K562 (cell line): ENCODE measurements around the gene MGAT4B. TPM values are rescaled to one million over a fixed set of nuclear protein-coding genes. Genes with fewer than 3 reads are reported as not detected.

ENCODE experiments used
- ARNT ChIP-seq, 2 experiments: fragments of 450-650 bp; IDR thresholded peaks; 2 replicates each; pipeline ENCODE4 v1.6.1; 2016; ENCODE audit warnings: mild to moderate bottlenecking in 1 of 2
- ASH1L ChIP-seq: fragments of 450-650 bp; IDR thresholded peaks from 2 replicates; pipeline ENCODE4 v1.6.1; 2018; ENCODE audit warnings: borderline replicate concordance, mild to moderate bottlenecking, low read depth; ENCODE audit not compliant: partially characterized antibody
- BHLHE40 ChIP-seq: IDR thresholded peaks from 2 replicates; pipeline ENCODE4 v1.6.1; 2011; ENCODE audit warnings: low read length, improper control_type of control experiment
- BMI1 ChIP-seq: fragments of 150-350 bp; IDR thresholded peaks from 2 replicates; pipeline ENCODE4 v1.6.1; 2014; ENCODE audit warnings: low read length
- ETS2 ChIP-seq: IDR thresholded peaks from 2 replicates; pipeline ENCODE4 v1.6.1; 2016; ENCODE audit warnings: borderline replicate concordance, missing genetic modification characterization, mild to moderate bottlenecking, moderate library complexity, missing compliant biosample characterization; ENCODE audit not compliant: poor library complexity, severe bottlenecking
- FUS ChIP-seq: fragments of 200-400 bp; formaldehyde crosslinking; optimal IDR thresholded peaks from 2 replicates; pipeline ENCODE3; 2017; ENCODE audit warnings: low read depth, low read length
- HIVEP1 ChIP-seq: fragments of 250-450 bp; sonication (Bioruptor Pico); IDR thresholded peaks from 2 replicates; pipeline ENCODE4 v1.4.0; 2020; ENCODE audit warnings: mild to moderate bottlenecking
- HNRNPLL ChIP-seq: fragments of 200-400 bp; formaldehyde crosslinking; IDR thresholded peaks from 2 replicates; pipeline ENCODE4 v1.6.1; 2017; ENCODE audit warnings: low read length, low read depth, mild to moderate bottlenecking; ENCODE audit not compliant: poor library complexity, severe bottlenecking
- KLF10 ChIP-seq: fragments of 250-450 bp; sonication (Bioruptor Pico); IDR thresholded peaks from 2 replicates; pipeline ENCODE4 v1.6.1; 2021; ENCODE audit warnings: matching md5 sums
- PCBP2 ChIP-seq: fragments of 200-400 bp; formaldehyde crosslinking; IDR thresholded peaks from 2 replicates; pipeline ENCODE4 v1.6.1; 2018; ENCODE audit warnings: low read length, low read depth, mild to moderate bottlenecking, moderate library complexity; ENCODE audit not compliant: poor library complexity, severe bottlenecking
- RAD51 ChIP-seq: fragments of 450-650 bp; IDR thresholded peaks from 2 replicates; pipeline ENCODE4 v1.7.1; 2016; ENCODE audit warnings: low read depth, mild to moderate bottlenecking, borderline replicate concordance
- RBBP5 ChIP-seq: fragments of 200-600 bp; sonication (generic); IDR thresholded peaks from 2 replicates; pipeline ENCODE4 v1.6.1; 2012; ENCODE audit warnings: borderline replicate concordance, mild to moderate bottlenecking, low read length, control low read depth, inconsistent platforms; ENCODE audit not compliant: insufficient read depth, poor library complexity, severe bottlenecking
- SMAD1 ChIP-seq: fragments of 150-350 bp; IDR thresholded peaks from 2 replicates; pipeline ENCODE4 v1.6.1; 2014; ENCODE audit warnings: low read length, low read depth; ENCODE audit not compliant: partially characterized antibody
- SMARCC2 ChIP-seq: fragments of 450-650 bp; IDR thresholded peaks from 2 replicates; pipeline ENCODE4 v1.6.1; 2017; ENCODE audit warnings: antibody characterized with exemption, moderate library complexity, mild to moderate bottlenecking, low read depth
- SRF ChIP-seq, 2 experiments: fragments of 250-450, 450-650 bp in 1 of 2; sonication (Bioruptor Pico) in 1 of 2; sonication (generic) in 1 of 2; formaldehyde crosslinking; IDR thresholded peaks; 2 replicates each; pipeline versions ENCODE4 v1.5.0 to v1.5.1; 2020 to 2022; ENCODE audit warnings: mild to moderate bottlenecking in 1 of 2, missing genetic modification reagents in 1 of 2
- STAT5A ChIP-seq: IDR thresholded peaks from 2 replicates; pipeline ENCODE4 v1.6.1; 2012; ENCODE audit warnings: low read length, inconsistent platforms, borderline replicate concordance
- TRIM24 ChIP-seq, 2 experiments: fragments of 450-650 bp; IDR thresholded peaks; 2 replicates each; pipeline ENCODE4 v1.6.1; 2016
- ZFP1 ChIP-seq: fragments of 450-650 bp; formaldehyde crosslinking; IDR thresholded peaks from 2 replicates; pipeline ENCODE4 v1.4.0; 2020; ENCODE audit warnings: mild to moderate bottlenecking, mixed read lengths
- ZNF197 ChIP-seq: fragments of 200-800 bp; sonication (Bioruptor generic); IDR thresholded peaks from 2 replicates; pipeline ENCODE4 v1.6.1; 2016; ENCODE audit warnings: low read depth, missing genetic modification characterization, missing compliant biosample characterization
- ZNF584 ChIP-seq: fragments of 200-800 bp; sonication (Bioruptor generic); IDR thresholded peaks from 2 replicates; pipeline ENCODE4 v1.6.1; 2016; ENCODE audit warnings: low read depth, mild to moderate bottlenecking, missing genetic modification characterization, missing compliant biosample characterization
- ZNF696 ChIP-seq: fragments of 250-450 bp; sonication (Bioruptor Pico); conservative IDR thresholded peaks from 2 replicates; pipeline ENCODE4 v1.4.0; 2020; ENCODE audit warnings: mild to moderate bottlenecking, moderate library complexity
- ZSCAN32 ChIP-seq: fragments of 450-650 bp; formaldehyde crosslinking; IDR thresholded peaks from 2 replicates; pipeline ENCODE4 v1.4.0; 2020; ENCODE audit warnings: mild to moderate bottlenecking, moderate library complexity
- polyA plus RNA-seq, 8 experiments: library from polyadenylated mRNA; depleted of rRNA in 4 of 8; stranded (reverse) in 5 of 8; unstranded in 3 of 8; fragments of >200 nt; fragmentation: Nextera tagmentation in 2 of 8; fragmentation: Illumina TruSeq in 1 of 8; extraction: Ambion mirVana in 2 of 8; extraction: Trizol in 1 of 8; gene quantifications; 2 replicates each; pipeline versions ENCODE4 v1.2.1 to v1.2.3, GENCODE V29; 2011 to 2014; ENCODE audit warnings: inconsistent platforms in 1 of 8, missing spikeins in 1 of 8
- total RNA-seq, 7 experiments: library from RNA; depleted of rRNA in 6 of 7; stranded (reverse); fragments of >200 nt in 6 of 7; fragmentation: Illumina TruSeq in 2 of 7; extraction: Trizol in 2 of 7; gene quantifications; 2 replicates each; pipeline versions ENCODE4 v1.2.1 to v1.2.3, GENCODE V29; 2011 to 2021; ENCODE audit warnings: low replicate concordance in 1 of 7
- TF ChIP-seq, protein P1 (sequence below): sonication (generic); formaldehyde crosslinking; IDR thresholded peaks from 2 replicates; pipeline ENCODE4 v1.4.0; 2020; ENCODE audit warnings: mild to moderate bottlenecking, missing genetic modification reagents
- TF ChIP-seq, protein P2 (sequence below): sonication (generic); formaldehyde crosslinking; IDR thresholded peaks from 2 replicates; pipeline ENCODE4 v1.8.1; 2022; ENCODE audit warnings: missing genetic modification reagents
- TF ChIP-seq, protein P3 (sequence below): fragments of 450-650 bp; formaldehyde crosslinking; IDR thresholded peaks from 2 replicates; pipeline ENCODE4 v1.4.0; 2020; ENCODE audit warnings: mild to moderate bottlenecking

The MGAT4B gene
- total and polyA plus RNA-seq, 9 of the 15 experiments (the other 6 are each of a cell fraction or from before 2014, with no cell fraction given): 0.34 to 133 (median 75.4) TPM

DNA sequence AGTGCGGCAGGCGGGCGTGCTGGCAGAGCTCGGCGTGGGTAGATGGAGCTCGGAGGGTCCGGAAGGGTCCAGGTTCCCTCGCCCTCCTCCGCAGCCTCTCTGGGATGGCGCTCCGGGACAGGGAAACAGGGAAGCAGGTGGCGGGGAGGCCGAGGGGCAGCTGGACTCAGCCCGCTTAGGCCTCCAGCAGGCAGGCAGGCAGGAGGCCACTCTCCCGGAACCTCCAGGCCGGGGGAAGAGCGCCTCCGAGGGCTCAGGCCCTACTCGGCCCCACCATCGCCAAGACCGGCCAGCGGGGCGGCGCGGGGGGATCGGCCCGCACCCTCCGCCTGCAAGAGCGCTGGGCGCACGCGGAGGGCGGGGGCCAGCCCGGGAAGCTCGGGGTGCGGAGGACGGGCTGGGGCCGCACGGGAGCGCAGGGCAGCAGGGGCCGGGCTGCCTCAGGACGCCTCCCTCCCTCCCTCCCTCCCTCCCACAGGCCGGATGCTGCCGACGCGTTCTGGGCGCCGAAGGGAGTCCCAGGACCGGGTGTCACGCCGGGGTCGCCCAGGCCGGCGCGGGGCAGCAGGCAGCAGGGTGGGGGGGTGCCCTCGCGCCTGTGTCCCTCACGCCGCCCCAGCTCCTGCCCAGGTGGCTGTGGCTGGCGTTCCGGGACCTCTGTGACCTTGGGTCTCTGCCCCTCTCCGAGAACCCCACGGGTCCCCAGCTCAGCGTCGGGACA lies 977 bp downstream of the MGAT4B start (continued):
- TF ChIP-seq, protein P1, sequence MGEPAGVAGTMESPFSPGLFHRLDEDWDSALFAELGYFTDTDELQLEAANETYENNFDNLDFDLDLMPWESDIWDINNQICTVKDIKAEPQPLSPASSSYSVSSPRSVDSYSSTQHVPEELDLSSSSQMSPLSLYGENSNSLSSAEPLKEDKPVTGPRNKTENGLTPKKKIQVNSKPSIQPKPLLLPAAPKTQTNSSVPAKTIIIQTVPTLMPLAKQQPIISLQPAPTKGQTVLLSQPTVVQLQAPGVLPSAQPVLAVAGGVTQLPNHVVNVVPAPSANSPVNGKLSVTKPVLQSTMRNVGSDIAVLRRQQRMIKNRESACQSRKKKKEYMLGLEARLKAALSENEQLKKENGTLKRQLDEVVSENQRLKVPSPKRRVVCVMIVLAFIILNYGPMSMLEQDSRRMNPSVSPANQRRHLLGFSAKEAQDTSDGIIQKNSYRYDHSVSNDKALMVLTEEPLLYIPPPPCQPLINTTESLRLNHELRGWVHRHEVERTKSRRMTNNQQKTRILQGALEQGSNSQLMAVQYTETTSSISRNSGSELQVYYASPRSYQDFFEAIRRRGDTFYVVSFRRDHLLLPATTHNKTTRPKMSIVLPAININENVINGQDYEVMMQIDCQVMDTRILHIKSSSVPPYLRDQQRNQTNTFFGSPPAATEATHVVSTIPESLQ (CRISPR knock-in tag): no peak
- TF ChIP-seq, protein P2, sequence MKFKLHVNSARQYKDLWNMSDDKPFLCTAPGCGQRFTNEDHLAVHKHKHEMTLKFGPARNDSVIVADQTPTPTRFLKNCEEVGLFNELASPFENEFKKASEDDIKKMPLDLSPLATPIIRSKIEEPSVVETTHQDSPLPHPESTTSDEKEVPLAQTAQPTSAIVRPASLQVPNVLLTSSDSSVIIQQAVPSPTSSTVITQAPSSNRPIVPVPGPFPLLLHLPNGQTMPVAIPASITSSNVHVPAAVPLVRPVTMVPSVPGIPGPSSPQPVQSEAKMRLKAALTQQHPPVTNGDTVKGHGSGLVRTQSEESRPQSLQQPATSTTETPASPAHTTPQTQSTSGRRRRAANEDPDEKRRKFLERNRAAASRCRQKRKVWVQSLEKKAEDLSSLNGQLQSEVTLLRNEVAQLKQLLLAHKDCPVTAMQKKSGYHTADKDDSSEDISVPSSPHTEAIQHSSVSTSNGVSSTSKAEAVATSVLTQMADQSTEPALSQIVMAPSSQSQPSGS (CRISPR knock-in tag): no peak
- TF ChIP-seq BHLHE40 (peak; percentile 54; the same call in 1 of the 2 replicates), ZNF197 (CRISPR knock-in tag) (no peak), RBBP5 (peak; percentile 40), HIVEP1 (CRISPR knock-in tag) (no peak), SMARCC2 (no peak), KLF10 (CRISPR knock-in tag) (no peak), HNRNPLL (no peak), ZNF584 (CRISPR knock-in tag) (no peak), ZSCAN32 (no peak), BMI1 (no peak), ZFP1 (no peak), PCBP2 (no peak), STAT5A (no peak), ARNT (IDR thresholded peaks at IDR 0.05) (no peak), RAD51 (no peak), TRIM24 (IDR thresholded peaks at IDR 0.05) (no peak), SMAD1 (no peak), FUS (no peak), ASH1L (no peak), SRF (CRISPR knock-in tag; IDR thresholded peaks at IDR 0.05) (no peak), ETS2 (tag) (no peak), ZNF696 (CRISPR knock-in tag) (no peak)
- TF ChIP-seq, protein P3, sequence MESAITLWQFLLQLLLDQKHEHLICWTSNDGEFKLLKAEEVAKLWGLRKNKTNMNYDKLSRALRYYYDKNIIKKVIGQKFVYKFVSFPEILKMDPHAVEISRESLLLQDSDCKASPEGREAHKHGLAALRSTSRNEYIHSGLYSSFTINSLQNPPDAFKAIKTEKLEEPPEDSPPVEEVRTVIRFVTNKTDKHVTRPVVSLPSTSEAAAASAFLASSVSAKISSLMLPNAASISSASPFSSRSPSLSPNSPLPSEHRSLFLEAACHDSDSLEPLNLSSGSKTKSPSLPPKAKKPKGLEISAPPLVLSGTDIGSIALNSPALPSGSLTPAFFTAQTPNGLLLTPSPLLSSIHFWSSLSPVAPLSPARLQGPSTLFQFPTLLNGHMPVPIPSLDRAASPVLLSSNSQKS: no peak
